ENCODE results near the gene MEF2C. TPM values are rescaled to one million over a fixed set of nuclear protein-coding genes. Genes with fewer than 3 reads are reported as not detected.

Gene MEF2C
- total RNA-seq, 2 donors from 2014 or later: 0.09 to 0.27 TPM

GRCh38 chr5:88736494-88736893 is 146.5 kb downstream of the MEF2C start:
- no peaks in the 10 kb centered on the region for H3K9me3 Mint-ChIP-seq
- H3K27ac Mint-ChIP-seq: no peak overlapping the region
- DNase-seq (ENCODE audit: low spot score in 2 of 2): no peak
- no peaks in the 10 kb centered on the region for H3K36me3 Mint-ChIP-seq
- no peak for ATAC-seq

- Mint-ChIP-seq H3K9me3 (no peaks in the 10 kb centered on the region), H3K36me3 (no peaks in the 10 kb centered on the region), H3K27ac (no peak overlapping the region)
- no peak for ATAC-seq
- DNase-seq (ENCODE audit: low spot score in 2 of 2): no peak
These were observed 148.0 kb downstream of the MEF2C start for GRCh38 chr5:88734983-88735382.

DNA sequence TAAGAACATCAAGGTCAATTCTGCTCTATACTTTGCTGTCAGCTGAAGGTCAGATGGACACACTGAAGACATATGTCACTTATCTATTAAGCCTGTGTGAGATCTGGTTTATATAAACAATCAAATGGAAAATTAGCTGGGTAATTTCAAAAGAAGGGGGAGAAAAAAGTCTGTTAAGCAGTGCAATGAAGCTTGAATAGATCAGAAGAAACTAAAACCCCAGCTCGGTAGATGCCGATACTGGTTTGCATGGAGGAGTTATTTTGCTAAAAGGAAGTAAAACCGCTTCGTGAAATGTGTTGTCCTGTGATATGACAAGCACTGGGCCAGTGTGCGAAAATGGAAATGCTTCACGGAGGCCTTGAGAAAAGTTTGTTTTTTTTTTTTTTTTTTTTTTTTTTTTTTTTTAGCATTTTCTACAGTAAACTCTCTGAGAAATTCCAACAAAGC is 148.8 kb downstream of the MEF2C start:
- Mint-ChIP-seq H3K27ac (no peak overlapping the region), H3K9me3 (no peaks in the 10 kb centered on the region), H3K36me3 (no peaks in the 10 kb centered on the region)
- no peak for ATAC-seq
- no peak for DNase-seq (ENCODE audit: low spot score in 2 of 2)

GRCh38 chr5:88732862-88733261 is 150.1 kb downstream of the MEF2C start:
- DNase-seq (ENCODE audit: low spot score in 2 of 2) (no peak), ATAC-seq (no peak)
- H3K27ac Mint-ChIP-seq: no peak overlapping the region
- no peaks in the 10 kb centered on the region for H3K36me3 Mint-ChIP-seq
- no peaks in the 10 kb centered on the region for H3K9me3 Mint-ChIP-seq

GRCh38 chr5:88732181-88732633 is 150.8 kb downstream of the MEF2C start:
- DNase-seq (ENCODE audit: low spot score in 2 of 2): no peak
- Mint-ChIP-seq H3K36me3 (no peaks in the 10 kb centered on the region), H3K9me3 (no peaks in the 10 kb centered on the region), H3K27ac (no peak overlapping the region)
- ATAC-seq: peak; percentile 31 to 41

- no peaks in the 10 kb centered on the region for H3K9me3 Mint-ChIP-seq
- no peak overlapping the region for H3K27ac Mint-ChIP-seq
- no peaks in the 10 kb centered on the region for H3K36me3 Mint-ChIP-seq
- DNase-seq (ENCODE audit: low spot score in 2 of 2) (no peak), ATAC-seq (no peak)
These were observed 153.2 kb downstream of the MEF2C start for GRCh38 chr5:88729829-88730182.

DNA sequence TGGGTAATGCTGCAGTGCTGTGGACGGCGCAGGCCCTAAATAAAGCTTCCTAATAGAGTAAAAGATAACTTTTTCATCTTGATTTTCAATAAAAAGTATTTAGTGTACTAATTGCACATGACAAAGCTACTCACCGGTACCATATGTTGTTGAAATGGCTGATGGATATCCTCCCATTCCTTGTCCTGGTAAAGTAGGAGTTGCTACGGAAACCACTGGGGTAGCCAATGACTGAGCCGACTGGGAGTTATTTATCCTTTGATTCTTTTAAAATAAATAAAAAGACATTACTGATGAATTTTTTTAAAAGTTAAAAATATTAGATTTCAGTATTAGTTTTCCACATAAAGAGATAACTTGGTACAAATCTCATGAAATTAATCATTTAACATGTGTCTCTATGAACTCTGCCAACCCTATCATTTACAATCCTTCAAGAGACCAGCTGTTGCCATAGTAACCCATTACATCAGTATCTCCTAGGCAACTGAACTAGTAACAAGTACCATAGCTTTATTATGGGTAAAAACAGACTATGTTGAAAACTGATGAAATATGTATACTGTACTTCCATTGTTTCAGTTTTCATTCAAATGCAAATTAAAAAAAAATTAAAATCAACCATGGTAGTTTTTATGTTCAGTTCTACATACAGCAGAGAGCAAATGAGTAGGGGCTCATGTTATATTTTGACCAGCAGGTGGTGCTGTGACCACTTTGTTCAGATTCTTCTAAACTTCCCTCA is 153.7 kb downstream of the MEF2C start:
- DNase-seq (ENCODE audit: low spot score in 2 of 2): peak in 1 of 2 donors; percentile 36
- Mint-ChIP-seq H3K36me3 (no peaks in the 10 kb centered on the region), H3K9me3 (no peaks in the 10 kb centered on the region), H3K27ac (no peak overlapping the region)
- peak; percentile 69 to 85 for ATAC-seq

- no peaks in the 10 kb centered on the region for H3K9me3 Mint-ChIP-seq
- H3K27ac Mint-ChIP-seq: no peak overlapping the region
- no peaks in the 10 kb centered on the region for H3K36me3 Mint-ChIP-seq
- DNase-seq (ENCODE audit: low spot score in 2 of 2): no peak
- no peak for ATAC-seq
These were observed 155.2 kb downstream of the MEF2C start for GRCh38 chr5:88727705-88728313.

DNA sequence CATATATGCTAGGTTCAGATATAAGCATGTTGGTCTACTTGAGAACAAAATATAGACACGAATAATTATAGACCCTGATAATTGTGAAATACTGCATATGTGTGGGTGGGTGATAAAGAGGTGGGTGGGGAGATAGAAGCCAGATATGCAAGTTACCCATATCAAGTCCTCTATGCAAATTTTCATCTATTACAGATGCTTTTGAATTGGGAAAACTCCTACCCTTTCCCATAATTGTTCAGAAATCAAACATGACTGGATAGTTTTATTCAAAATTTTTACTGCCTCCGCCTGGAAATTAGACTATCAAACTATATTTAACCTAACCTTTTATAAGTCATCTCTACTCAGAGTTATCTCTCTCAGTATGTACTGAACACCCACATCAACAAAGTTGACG is 157.5 kb downstream of the MEF2C start:
- no peak for DNase-seq (ENCODE audit: low spot score in 2 of 2)
- Mint-ChIP-seq H3K27ac (no peak overlapping the region), H3K36me3 (no peaks in the 10 kb centered on the region), H3K9me3 (no peaks in the 10 kb centered on the region)
- no peak for ATAC-seq

DNA sequence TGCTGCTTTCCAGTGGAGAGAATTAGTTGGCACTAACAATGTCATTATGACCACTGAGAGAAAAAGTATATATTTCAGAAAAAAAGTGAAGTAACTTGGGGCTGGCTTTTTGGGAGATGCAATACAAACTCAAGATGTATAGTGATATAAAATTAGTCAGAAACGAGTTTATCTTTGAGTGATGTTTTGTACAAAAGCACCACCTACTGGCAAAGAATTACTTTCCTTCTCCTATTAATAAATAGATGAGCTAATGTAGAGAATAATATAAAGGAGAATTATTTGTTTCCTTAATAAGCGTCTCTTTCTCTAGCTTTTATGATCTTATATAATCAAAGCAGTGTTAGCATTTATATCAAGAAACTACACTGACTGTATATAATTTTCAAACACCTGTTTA is 158.8 kb downstream of the MEF2C start:
- Mint-ChIP-seq H3K36me3 (no peaks in the 10 kb centered on the region), H3K27ac (no peak overlapping the region), H3K9me3 (no peaks in the 10 kb centered on the region)
- DNase-seq (ENCODE audit: low spot score in 2 of 2): no peak
- ATAC-seq: no peak

GRCh38 chr5:88722546-88723073 is 160.4 kb downstream of the MEF2C start:
- no peak overlapping the region for H3K27ac Mint-ChIP-seq
- ATAC-seq: no peak

DNA sequence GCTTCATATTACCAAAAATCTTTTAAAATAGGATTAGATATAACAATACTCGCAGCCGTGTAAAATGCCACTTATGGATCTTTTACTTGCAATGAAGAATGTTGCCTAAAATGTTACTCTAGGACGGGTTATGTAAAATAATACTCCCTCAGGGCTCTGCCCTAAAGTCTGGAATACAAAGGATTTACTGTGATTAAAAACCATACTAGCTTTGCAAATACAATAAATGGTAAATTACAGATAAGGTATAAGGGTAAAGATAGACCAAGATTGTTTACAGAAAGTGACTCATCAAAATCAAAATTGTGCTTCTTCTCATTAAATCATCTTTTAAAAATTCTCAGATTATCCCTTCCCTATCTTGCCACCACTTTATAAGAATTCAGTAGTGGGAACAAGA is 163.6 kb downstream of the MEF2C start:
- H3K27ac Mint-ChIP-seq: no peak overlapping the region
- H3K9me3 Mint-ChIP-seq: no peaks in the 10 kb centered on the region
- no peaks in the 10 kb centered on the region for H3K36me3 Mint-ChIP-seq
- ATAC-seq (no peak), DNase-seq (ENCODE audit: low spot score in 2 of 2) (no peak)

More at GRCh38 chr5:88722546-88723073, 160.4 kb downstream of the MEF2C start:
- DNase-seq (ENCODE audit: low spot score in 2 of 2): no peak
- Mint-ChIP-seq H3K36me3 (no peaks in the 10 kb centered on the region), H3K9me3 (no peaks in the 10 kb centered on the region)

DNA sequence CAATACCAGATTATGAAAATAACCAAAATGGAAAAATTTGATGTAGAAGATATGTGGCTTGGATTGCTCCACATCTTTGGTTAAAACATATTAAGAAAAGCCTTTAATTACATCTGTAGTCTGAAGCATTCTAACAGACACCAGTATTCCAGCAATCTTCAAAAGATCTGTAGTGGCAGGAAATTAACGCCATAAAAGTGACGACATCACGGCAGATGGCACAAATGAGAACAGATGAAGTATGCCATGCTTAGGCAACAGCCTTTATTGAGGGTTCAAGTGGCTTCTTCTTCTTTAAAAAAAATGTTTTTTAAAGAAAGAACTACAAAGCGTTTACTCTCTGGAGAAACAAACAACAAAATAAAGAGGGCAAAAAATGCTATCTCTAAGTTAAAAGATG is 164.2 kb downstream of the MEF2C start:
- no peak for ATAC-seq
- DNase-seq (ENCODE audit: low spot score in 2 of 2): no peak
- no peaks in the 10 kb centered on the region for H3K9me3 Mint-ChIP-seq
- no peaks in the 10 kb centered on the region for H3K36me3 Mint-ChIP-seq
- no peak overlapping the region for H3K27ac Mint-ChIP-seq

DNA sequence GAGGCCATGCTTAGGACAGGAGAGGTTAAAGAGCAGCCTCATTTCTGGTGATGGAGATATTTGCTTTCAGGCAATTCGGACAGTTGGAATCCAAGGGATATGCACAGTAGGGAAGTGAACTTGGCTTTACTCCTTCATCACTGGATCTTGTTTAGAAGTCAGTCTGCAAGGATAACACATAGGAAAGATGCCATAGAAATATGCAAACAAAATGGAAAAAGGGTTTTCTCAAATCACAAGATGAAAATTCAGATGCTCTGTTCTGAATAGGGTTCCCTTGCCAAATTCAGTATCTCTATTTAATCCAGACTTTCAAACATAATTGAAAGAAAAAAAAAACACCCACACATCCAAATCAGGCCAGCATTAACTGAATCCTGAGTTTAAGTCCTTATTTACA is 166.9 kb downstream of the MEF2C start:
- no peak for ATAC-seq
- Mint-ChIP-seq H3K9me3 (no peaks in the 10 kb centered on the region), H3K27ac (no peak overlapping the region), H3K36me3 (no peaks in the 10 kb centered on the region)
- DNase-seq (ENCODE audit: low spot score in 2 of 2): no peak

GRCh38 chr5:88715503-88715902 is 167.5 kb downstream of the MEF2C start:
- ATAC-seq: no peak
- no peak overlapping the region for H3K27ac Mint-ChIP-seq

GRCh38 chr5:88713818-88714217 is 169.2 kb downstream of the MEF2C start:
- Mint-ChIP-seq H3K27ac (no peak overlapping the region), H3K36me3 (no peaks in the 10 kb centered on the region), H3K9me3 (no peaks in the 10 kb centered on the region)
- ATAC-seq: no peak
- DNase-seq (ENCODE audit: low spot score in 2 of 2): no peak

More at GRCh38 chr5:88715503-88715902, 167.5 kb downstream of the MEF2C start:
- no peaks in the 10 kb centered on the region for H3K9me3 Mint-ChIP-seq
- no peak for DNase-seq (ENCODE audit: low spot score in 2 of 2)
- no peaks in the 10 kb centered on the region for H3K36me3 Mint-ChIP-seq

DNA sequence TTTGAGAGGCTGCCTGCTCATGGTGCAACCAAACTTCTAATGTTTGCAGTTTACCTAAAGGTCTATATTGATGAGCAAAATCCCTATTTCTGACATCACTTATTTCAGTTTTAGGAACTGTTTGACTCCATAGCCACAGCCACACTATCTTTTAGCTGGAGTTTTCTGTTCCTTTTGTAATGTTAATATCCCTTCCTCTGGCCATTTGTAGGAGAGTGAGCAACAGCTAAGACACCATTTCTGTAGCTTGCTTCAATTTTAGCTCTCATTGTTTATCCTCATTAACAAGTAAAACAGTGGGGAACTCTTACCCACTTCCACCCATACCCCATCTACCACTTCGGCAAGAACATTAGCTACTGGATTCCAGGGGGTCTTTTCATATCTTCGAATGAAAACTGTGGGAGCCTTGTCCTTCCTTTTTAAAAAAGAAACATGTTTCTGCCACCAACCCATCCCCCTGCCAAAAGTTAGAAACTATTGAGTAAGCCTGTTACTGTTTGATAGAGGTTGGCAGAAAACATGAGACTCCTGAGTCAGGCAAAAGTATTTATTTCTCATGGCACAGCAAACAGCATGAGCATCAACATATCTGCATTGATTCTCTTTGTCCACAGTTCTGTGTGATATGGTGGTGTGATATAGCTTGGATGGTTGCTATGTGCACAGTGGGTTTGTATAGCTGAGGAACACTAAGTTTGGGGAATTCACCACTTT is 174.1 kb downstream of the MEF2C start:
- no peaks in the 10 kb centered on the region for H3K36me3 Mint-ChIP-seq
- ATAC-seq (no peak), DNase-seq (ENCODE audit: low spot score in 2 of 2) (no peak)
- no peak overlapping the region for H3K27ac Mint-ChIP-seq
- H3K9me3 Mint-ChIP-seq: no peaks in the 10 kb centered on the region

Measured in activated naive CD4-positive, alpha-beta T cell treated with anti-CD3 and anti-CD28 coated beads, Interleukin-2, amount 50 U/mL, for 72 hours (primary cell).